Omental fat pad (tissue), 4 donors: ENCODE data around the gene KRT73. TPM values are rescaled to one million over a fixed set of nuclear protein-coding genes. Genes with fewer than 3 reads are reported as not detected.

Source experiments
- ATAC-seq: fragments of 150-250 bp; one replicate; pipeline ENCODE4 v1.9.1; 2016; ENCODE audit warnings: mild to moderate bottlenecking, moderate library complexity; ENCODE audit not compliant: low FRiP score
- DNase-seq: peaks from one replicate; pipeline ENCODE4 v3.0.0-alpha.2; 2019; ENCODE audit warnings: low spot score
- CTCF ChIP-seq, 3 donors: fragments of 450-650 bp; IDR thresholded peaks; one replicate each; pipeline ENCODE4 v1.5.1; 2016 to 2017; ENCODE audit warnings: antibody characterized with exemption in 3 of 3, mild to moderate bottlenecking in 3 of 3, moderate library complexity in 2 of 3
- total RNA-seq, 4 donors: library from RNA; depleted of rRNA; stranded (reverse); fragments of >200 nt; gene quantifications; one replicate each; pipeline ENCODE4 v1.1.0, GENCODE V29; 2016

KRT73 gene
- total RNA-seq, 4 donors from 2014 or later: not detected

- TF ChIP-seq CTCF (IDR thresholded peaks at IDR 0.05): no peak
- DNase-seq (no peak), ATAC-seq (no peak)
These were observed 3.0 kb downstream of the KRT73 start for GRCh38 chr12:52615208-52615868.

GRCh38 chr12:52614381-52615207 lies 3.8 kb downstream of the KRT73 start:
- ATAC-seq (no peak), DNase-seq (no peak)
- no peak for TF ChIP-seq CTCF (IDR thresholded peaks at IDR 0.05)

- TF ChIP-seq CTCF (IDR thresholded peaks at IDR 0.05): no peak
- DNase-seq (no peak), ATAC-seq (no peak)
These were observed 4.9 kb downstream of the KRT73 start for GRCh38 chr12:52613384-52614030.

- DNase-seq: no peak
- no peak for ATAC-seq
- no peak for TF ChIP-seq CTCF (IDR thresholded peaks at IDR 0.05)
These were observed 5.7 kb downstream of the KRT73 start for GRCh38 chr12:52612431-52613383.

GRCh38 chr12:52611080-52611468 lies 7.3 kb downstream of the KRT73 start:
- ATAC-seq (no peak), DNase-seq (no peak)
- TF ChIP-seq CTCF (IDR thresholded peaks at IDR 0.05): no peak

- no peak for TF ChIP-seq CTCF (IDR thresholded peaks at IDR 0.05)
- no peak for ATAC-seq
- no peak for DNase-seq
These were observed 9.3 kb downstream of the KRT73 start for GRCh38 chr12:52608826-52609630.
